IPS DF 6.9 (cell line): ENCODE measurements around the gene S100A3.
"Not testable (repeated sequence)": the region's sequence is repeated elsewhere in the genome, so short reads cannot be mapped to it uniquely, and the experiment has no call there.

ENCODE experiments used
- DNase-seq: peaks from one replicate; pipeline ENCODE4 v3.0.0-alpha.2; 2013; ENCODE audit warnings: low read depth, low spot score
- H3K27ac ChIP-seq: one replicate; pipeline ENCODE4 v1.5.1; 2013; ENCODE audit warnings: low read length, control low read depth
- H3K27me3 ChIP-seq: 2 replicates; pipeline ENCODE4 v1.6.1; 2013; ENCODE audit warnings: mild to moderate bottlenecking, low read length; ENCODE audit not compliant: control insufficient read depth, insufficient read depth
- H3K36me3 ChIP-seq: 2 replicates; pipeline ENCODE4 v1.6.1; 2013; ENCODE audit warnings: low read length; ENCODE audit not compliant: control insufficient read depth, insufficient read depth
- H3K4me1 ChIP-seq: 2 replicates; pipeline ENCODE4 v1.6.1; 2013; ENCODE audit warnings: low read length; ENCODE audit not compliant: control insufficient read depth, insufficient read depth
- H3K4me3 ChIP-seq: 2 replicates; pipeline ENCODE4 v1.5.1; 2013; ENCODE audit warnings: mild to moderate bottlenecking, low read length
- H3K9me3 ChIP-seq: 2 replicates; pipeline ENCODE4 v1.6.1; 2013; ENCODE audit warnings: low read length, inconsistent platforms; ENCODE audit not compliant: control insufficient read depth, insufficient read depth
- WGBS: extraction: QIAGEN DNeasy Blood & Tissue Kit; methylation state at CpG from one replicate; pipeline ENCODE4 v1.1.7; 2013; ENCODE audit warnings: mixed read lengths, missing lambda C conversion rate; ENCODE audit not compliant: insufficient read length, insufficient coverage; 5-methylcytosine and 5-hydroxymethylcytosine counted together

S100A3 gene

DNA sequence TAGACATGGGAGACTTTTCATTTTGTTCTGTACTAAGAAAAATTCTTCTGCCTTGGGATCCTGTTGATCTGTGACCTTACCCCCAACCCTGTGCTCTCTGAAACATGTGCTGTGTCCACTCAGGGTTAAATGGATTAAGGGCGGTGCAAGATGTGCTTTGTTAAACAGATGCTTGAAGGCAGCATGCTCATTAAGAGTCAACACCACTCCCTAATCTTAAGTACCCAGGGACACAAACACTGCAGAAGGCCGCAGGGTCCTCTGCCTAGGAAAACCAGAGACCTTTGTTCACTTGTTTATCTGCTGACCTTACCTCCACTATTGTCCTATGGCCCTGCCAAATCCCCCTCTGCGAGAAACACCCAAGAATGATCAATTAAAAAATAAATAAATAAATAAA, 34.5 kb upstream of the S100A3 start:
- not testable (repeated sequence) for H3K36me3 ChIP-seq, H3K4me3 ChIP-seq, H3K9me3 ChIP-seq, H3K27me3 ChIP-seq, H3K4me1 ChIP-seq, H3K27ac ChIP-seq, DNase-seq
- no CpG with 5 or more reads among the region's 3 CpGs for WGBS

DNA sequence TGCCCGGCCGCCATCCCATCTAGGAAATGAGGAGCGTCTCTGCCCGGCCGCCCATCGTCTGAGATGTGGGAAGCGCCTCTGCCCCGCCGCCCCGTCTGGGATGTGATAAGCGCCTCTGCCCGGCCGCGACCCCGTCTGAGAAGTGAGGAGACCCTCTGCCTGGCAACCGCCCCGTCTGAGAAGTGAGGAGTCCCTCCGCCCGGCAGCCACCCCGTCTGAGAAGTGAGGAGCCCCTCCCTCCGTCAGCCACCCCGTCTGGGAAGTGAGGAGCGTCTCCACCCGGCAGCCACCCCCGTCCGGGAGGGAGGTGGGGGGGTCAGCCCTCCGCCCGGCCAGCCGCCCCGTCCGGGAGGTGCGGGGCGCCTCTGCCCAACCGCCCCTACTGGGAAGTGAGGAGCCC, 33.8 kb upstream of the S100A3 start:
- not testable (repeated sequence) for H3K4me1 ChIP-seq, H3K27me3 ChIP-seq, H3K27ac ChIP-seq, H3K4me3 ChIP-seq, DNase-seq, H3K9me3 ChIP-seq, H3K36me3 ChIP-seq
- WGBS, result no CpG with 5 or more reads among the region's 34 CpGs

DNA sequence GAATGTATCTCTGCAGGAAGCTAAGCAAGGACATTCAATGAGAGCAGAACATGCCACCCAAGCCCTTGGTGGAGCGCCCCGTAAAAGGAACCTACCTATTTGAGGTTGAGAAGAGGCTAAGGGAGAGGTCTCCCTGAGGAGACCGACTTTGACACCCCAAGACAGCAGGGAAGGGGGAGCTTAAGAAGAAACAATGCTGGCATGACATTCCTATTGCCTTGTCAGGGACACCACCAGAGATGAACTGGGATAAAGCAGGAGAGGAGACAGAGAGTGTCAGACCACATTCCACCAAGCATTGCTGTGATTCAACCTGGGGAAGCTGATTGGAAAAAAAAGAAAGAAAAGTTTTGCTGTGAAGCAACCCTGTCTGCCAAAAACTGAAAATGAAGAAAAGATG, 29.9 kb upstream of the S100A3 start:
- Histone ChIP-seq H3K27ac (no peak overlapping the region), H3K4me1 (no peaks in the 10 kb centered on the region), H3K9me3 (no peaks in the 10 kb centered on the region), H3K27me3 (no peaks in the 10 kb centered on the region), H3K36me3 (no peaks in the 10 kb centered on the region), H3K4me3 (no peak overlapping the region)
- no CpG with 5 or more reads among the region's 3 CpGs for WGBS
- no peak for DNase-seq

DNA sequence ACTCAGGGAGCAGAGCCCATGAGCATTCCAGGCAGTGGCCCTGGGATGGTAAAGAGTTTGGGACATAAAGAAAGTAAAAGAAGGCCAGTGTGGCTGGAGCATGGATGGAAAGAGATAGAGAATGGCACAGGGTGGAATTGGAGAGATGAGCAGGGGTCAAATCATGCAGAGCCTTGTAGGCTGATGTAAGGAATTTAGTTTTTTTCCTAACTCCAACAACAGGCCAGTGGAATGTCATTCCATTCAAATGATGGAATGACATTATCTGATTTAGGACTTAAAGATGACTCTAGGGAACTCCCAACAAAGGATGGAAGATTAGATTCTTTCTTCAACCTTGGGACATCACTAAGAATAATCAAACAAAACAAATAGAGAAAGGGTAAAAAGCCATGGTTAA, 29.4 kb upstream of the S100A3 start:
- H3K4me1 ChIP-seq, result no peaks in the 10 kb centered on the region
- H3K4me3 ChIP-seq, result no peak overlapping the region
- no peaks in the 10 kb centered on the region for H3K9me3 ChIP-seq
- H3K36me3 ChIP-seq, result no peaks in the 10 kb centered on the region
- no peak overlapping the region for H3K27ac ChIP-seq
- no peak for DNase-seq
- H3K27me3 ChIP-seq, result no peaks in the 10 kb centered on the region

DNA sequence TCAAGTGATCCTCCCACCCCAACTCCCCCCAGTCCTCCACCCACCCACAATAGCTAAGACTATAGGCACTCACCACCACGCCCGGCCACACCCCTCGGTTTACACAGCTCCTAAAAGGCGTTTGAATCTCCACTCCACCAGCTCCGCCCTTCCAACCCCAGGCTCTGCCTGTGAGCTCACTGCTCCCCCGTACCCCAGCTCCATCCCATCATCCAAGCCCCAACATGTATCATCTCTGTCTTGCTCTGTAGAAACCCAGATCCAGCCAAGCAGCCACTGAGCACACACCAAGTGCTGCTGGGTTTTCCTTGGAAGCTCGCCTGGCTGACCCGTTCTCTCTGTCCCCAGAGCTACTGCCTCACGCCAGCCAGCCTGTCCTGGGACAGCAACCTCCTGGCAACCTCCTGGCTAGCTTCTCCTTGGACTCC, 28.6 kb upstream of the S100A3 start:
- Histone ChIP-seq H3K4me1 (no peaks in the 10 kb centered on the region), H3K36me3 (no peaks in the 10 kb centered on the region), H3K4me3 (no peak overlapping the region), H3K9me3 (no peaks in the 10 kb centered on the region), H3K27ac (no peak overlapping the region), H3K27me3 (no peaks in the 10 kb centered on the region)
- no CpG with 5 or more reads among the region's 9 CpGs for WGBS
- DNase-seq, result no peak

DNA sequence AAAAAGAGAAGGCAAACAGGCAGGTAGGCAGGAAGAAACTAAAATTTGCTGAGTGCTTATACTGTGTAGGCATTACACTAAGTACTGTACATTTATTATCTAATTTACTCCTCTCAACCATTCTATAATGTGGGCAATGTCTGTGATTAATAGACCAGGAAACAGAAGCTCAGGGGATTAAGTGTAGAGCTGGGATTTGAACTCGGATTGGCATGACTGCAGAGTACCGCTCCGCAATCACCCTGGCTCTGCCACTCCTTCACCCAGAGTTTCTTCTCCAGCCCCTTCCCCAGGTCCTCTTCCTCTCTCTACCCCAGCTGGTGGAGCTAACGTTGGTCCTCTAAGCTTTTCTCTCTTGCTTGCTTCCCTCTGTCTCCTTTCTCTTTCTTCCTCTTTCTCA, 28.1 kb upstream of the S100A3 start:
- H3K9me3 ChIP-seq, result no peaks in the 10 kb centered on the region
- no peak overlapping the region for H3K27ac ChIP-seq
- no peaks in the 10 kb centered on the region for H3K4me1 ChIP-seq
- H3K27me3 ChIP-seq, result no peaks in the 10 kb centered on the region
- no peaks in the 10 kb centered on the region for H3K36me3 ChIP-seq
- DNase-seq, result no peak
- WGBS, result no CpG with 5 or more reads among the region's 4 CpGs
- H3K4me3 ChIP-seq, result no peak overlapping the region

DNA sequence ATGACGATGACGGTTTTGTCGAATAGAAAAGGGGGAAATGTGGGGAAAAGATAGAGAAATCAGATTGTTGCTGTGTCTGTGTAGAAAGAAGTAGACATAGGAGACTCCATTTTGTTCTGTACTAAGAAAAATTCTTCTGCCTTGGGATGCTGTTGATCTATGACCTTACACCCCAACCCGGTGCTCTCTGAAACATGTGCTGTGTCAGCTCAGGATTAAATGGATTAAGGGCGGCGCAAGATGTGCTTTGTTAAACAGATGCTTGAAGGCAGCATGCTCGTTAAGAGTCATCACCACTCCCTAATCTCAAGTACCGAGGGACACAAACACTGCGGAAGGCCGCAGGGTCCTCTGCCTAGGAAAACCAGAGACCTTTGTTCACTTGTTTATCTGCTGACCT, 26.4 kb upstream of the S100A3 start:
- H3K27me3 ChIP-seq, DNase-seq, H3K4me1 ChIP-seq, H3K36me3 ChIP-seq, H3K27ac ChIP-seq, H3K4me3 ChIP-seq, H3K9me3 ChIP-seq: not testable (repeated sequence)
- WGBS, result no CpG with 5 or more reads among the region's 10 CpGs

DNA sequence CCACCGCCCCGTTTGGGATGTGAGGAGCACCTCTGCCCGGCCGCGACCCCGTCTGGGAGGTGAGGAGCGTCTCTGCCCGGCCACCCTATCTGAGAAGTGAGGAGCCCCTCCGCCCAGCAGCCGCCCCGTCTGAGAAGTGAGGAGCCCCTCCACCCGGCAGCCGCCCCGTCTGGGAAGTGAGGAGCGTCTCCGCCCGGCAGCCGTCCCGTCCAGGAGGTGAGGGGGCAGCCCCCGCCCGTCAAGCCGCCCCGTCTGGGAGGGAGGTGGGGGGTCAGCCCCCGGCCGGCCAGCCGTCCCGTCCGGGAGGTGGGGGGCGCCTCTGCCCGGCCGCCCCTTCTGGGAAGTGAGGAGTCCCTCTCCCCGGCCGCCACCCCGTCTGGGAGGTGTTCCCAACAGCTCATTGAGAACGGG, 26.0 kb upstream of the S100A3 start:
- not testable (repeated sequence) for H3K4me3 ChIP-seq, H3K27me3 ChIP-seq, H3K9me3 ChIP-seq, H3K27ac ChIP-seq, H3K36me3 ChIP-seq, H3K4me1 ChIP-seq, DNase-seq
- WGBS, result no CpG with 5 or more reads among the region's 35 CpGs

DNA sequence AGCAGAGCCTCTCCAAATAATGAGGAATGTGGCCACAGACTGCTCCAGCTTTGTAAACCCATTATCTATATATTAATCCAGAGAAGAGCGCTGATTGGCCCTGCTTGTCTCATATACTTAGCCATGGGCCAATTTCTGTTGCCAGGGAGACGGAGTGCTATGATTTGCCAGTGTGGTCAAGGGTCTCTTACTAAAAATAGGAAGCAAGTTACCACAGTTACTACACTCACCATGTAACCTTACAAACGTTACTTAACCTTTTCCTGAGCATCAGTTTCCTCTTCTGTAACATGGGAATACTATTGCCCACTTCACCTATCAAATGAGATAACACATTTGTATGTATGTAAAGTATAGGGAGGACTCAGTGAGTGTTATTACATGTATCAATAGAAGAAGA, 24.3 kb upstream of the S100A3 start:
- Histone ChIP-seq H3K27ac (no peak overlapping the region), H3K9me3 (no peaks in the 10 kb centered on the region), H3K27me3 (no peaks in the 10 kb centered on the region), H3K4me3 (no peak overlapping the region), H3K4me1 (no peaks in the 10 kb centered on the region; the same call in 1 of the 2 replicates), H3K36me3 (no peaks in the 10 kb centered on the region)
- no peak for DNase-seq
- WGBS, result no CpG with 5 or more reads among the region's 3 CpGs

DNA sequence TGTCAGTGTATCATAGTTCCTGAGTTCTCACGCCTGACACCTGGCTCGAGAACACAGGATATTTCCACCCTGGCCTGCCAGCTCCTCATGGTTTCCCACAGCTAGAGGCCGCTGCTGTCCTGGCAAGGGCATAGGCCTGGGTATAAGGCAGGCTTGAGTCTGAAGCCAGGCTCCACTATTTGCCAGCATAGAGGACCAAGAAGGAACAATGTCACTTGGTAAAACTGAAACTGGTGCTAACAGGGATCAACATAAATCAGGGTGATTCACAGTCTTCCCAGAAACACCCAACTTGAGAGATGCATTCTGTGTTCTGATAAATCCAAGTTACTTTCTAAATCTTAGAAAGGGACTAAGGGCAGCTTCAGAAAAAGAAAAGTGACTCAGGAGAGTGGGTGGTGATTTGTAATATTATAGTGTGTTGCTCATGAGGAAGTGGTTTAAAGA, 23.5 kb upstream of the S100A3 start:
- Histone ChIP-seq H3K9me3 (no peaks in the 10 kb centered on the region), H3K27me3 (no peaks in the 10 kb centered on the region), H3K4me3 (no peak overlapping the region), H3K36me3 (no peaks in the 10 kb centered on the region), H3K27ac (no peak overlapping the region), H3K4me1 (peaks cover 7% of the 10 kb centered on the region)
- WGBS, result no CpG with 5 or more reads among the region's 3 CpGs
- no peak for DNase-seq

DNA sequence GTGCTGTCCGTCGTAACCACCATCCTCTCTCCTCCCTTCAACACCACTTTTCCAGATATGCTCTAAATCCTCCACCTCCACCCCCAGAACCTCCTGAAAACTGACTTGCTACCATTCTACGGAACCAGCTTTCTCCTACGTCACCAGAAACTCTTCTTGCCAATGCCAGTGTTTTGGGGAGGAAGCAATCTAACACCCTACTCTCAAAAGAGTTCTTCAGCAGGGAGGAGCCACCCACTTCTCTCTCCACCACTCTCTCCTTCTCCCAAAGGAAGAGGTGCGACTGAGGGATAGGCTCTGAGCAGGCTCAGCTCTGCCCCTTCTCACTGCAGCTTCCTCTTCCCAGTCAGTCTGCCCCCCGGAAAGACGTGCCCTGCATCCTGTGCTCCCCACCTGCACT, 22.6 kb upstream of the S100A3 start:
- H3K9me3 ChIP-seq, result no peaks in the 10 kb centered on the region
- no peak overlapping the region for H3K27ac ChIP-seq
- H3K27me3 ChIP-seq, result no peaks in the 10 kb centered on the region
- H3K4me3 ChIP-seq, result no peak overlapping the region
- H3K4me1 ChIP-seq, result peaks cover 8% of the 10 kb centered on the region
- no peaks in the 10 kb centered on the region for H3K36me3 ChIP-seq
- no CpG with 5 or more reads among the region's 7 CpGs for WGBS
- DNase-seq, result no peak
